ENCODE measurements around the gene MBD3L5. TPM values are rescaled to one million over a fixed set of nuclear protein-coding genes. Genes with fewer than 3 reads are reported as not detected.

The MBD3L5 gene
- total and polyA plus RNA-seq, 2 experiments from 2014 or later: not detected

- no peaks in the 10 kb centered on the region for H4K20me1 ChIP-seq (ENCODE audit: insufficient read depth, poor library complexity, severe bottlenecking)
- H3K4me2 ChIP-seq: peak within 1 kb of the TSS; percentile 91
- H3K27ac ChIP-seq: peak within 1 kb of the TSS; percentile 87
- H2AFZ ChIP-seq: peak within 1 kb of the TSS; percentile 91
- H3K4me3 ChIP-seq: peak within 1 kb of the TSS; percentile 87
- 2% methylated on average over 50 of the region's 56 CpGs for WGBS (ENCODE audit: low lambda C conversion rate, missing lambda C conversion rate)
- TF ChIP-seq CTCF (IDR thresholded peaks at IDR 0.05; ENCODE audit: poor library complexity) (no peak), EZH2phosphoT487 (IDR thresholded peaks at IDR 0.05; ENCODE audit: low read depth, severe bottlenecking, unreplicated experiment) (no peak), EZH2 (IDR thresholded peaks at IDR 0.05; ENCODE audit: borderline replicate concordance) (no peak)
- peaks cover 4% of the 10 kb centered on the region for H3K9me2 ChIP-seq (replicated peaks; ENCODE audit: insufficient read depth)
- H3K27me3 ChIP-seq: no peaks in the 10 kb centered on the region
- H3K4me1 ChIP-seq (ENCODE audit: insufficient read depth): peaks cover 5% of the 10 kb centered on the region
- peaks cover 8% of the 10 kb centered on the region for H3K36me3 ChIP-seq (replicated peaks; ENCODE audit: insufficient read depth, low read depth)
- H3K9me3 ChIP-seq (ENCODE audit: low read depth): peaks cover 7% of the 10 kb centered on the region
- peak; percentile 99 for DNase-seq (ENCODE audit: low spot score)
- H3K79me2 ChIP-seq: peaks cover 14% of the 10 kb centered on the region
Measured at GRCh38 chr19:7069042-7069903, 38.9 kb downstream of the MBD3L5 start, which contains the start of gene ZNF557. Gene ZNF557, plus strand, starts transcription at chr19:7069703. Its CDS starts 5,372 bp downstream, at chr19:7075075.

DNA sequence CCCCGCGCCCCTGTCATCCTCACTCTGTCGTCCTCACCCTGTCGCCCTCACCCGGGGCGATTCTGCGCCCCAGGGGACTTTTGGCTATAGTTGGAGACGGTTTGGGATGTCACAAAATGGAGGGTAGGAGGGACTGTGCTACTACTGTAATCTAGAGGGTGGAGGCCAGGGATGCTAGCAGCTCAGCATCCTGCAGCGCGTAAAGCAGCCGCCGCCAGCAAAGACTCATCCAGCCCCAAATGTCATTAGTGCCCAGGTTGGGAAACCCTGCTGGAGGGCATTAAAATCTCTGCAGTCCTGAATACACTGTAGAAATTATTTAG, 39.5 kb downstream of the MBD3L5 start:
- no peaks in the 10 kb centered on the region for H4K20me1 ChIP-seq (ENCODE audit: insufficient read depth, poor library complexity, severe bottlenecking)
- H3K27me3 ChIP-seq: no peaks in the 10 kb centered on the region
- DNase-seq (ENCODE audit: low spot score): no peak
- peaks cover 4% of the 10 kb centered on the region for H3K9me2 ChIP-seq (replicated peaks; ENCODE audit: insufficient read depth)
- peak overlapping the region; percentile 87 for H3K27ac ChIP-seq
- 4% methylated on average over 12 of the region's 12 CpGs for whole genome bisulfite sequencing (ENCODE audit: low lambda C conversion rate, missing lambda C conversion rate)
- H3K4me1 ChIP-seq (ENCODE audit: insufficient read depth): peaks cover 5% of the 10 kb centered on the region
- peak overlapping the region; percentile 91 for H3K4me2 ChIP-seq
- H3K36me3 ChIP-seq (replicated peaks; ENCODE audit: insufficient read depth, low read depth): peaks cover 8% of the 10 kb centered on the region
- H3K9me3 ChIP-seq (ENCODE audit: low read depth): peaks cover 7% of the 10 kb centered on the region
- H2AFZ ChIP-seq: peak overlapping the region; percentile 91
- TF ChIP-seq EZH2phosphoT487 (IDR thresholded peaks at IDR 0.05; ENCODE audit: low read depth, severe bottlenecking, unreplicated experiment): no peak
- TF ChIP-seq CTCF (IDR thresholded peaks at IDR 0.05; ENCODE audit: poor library complexity): no peak
- no peak for TF ChIP-seq EZH2 (IDR thresholded peaks at IDR 0.05; ENCODE audit: borderline replicate concordance)
- H3K4me3 ChIP-seq: peak overlapping the region; percentile 87
- H3K79me2 ChIP-seq: peaks cover 14% of the 10 kb centered on the region

DNA sequence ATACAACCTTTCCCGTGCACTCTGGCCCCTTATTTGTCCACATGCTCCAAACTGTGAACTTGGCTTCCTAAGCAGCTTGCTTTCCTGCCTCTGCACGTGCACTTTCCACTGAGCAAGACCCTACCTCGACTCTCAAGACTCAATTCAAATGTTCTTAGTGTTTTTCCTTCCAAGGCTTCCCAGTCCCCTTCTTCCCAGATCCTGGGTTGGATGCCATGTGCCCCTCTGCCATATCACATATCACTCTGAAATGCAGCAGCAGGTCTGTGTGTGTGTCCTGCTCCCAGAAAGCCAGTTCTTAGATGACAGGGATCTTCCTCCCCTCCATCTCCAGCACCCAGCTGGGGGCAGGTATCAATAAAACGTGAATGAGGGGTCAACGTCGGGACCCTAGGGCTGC, 42.2 kb downstream of the MBD3L5 start:
- TF ChIP-seq EZH2 (IDR thresholded peaks at IDR 0.05; ENCODE audit: borderline replicate concordance): no peak
- no peak for TF ChIP-seq CTCF (IDR thresholded peaks at IDR 0.05; ENCODE audit: poor library complexity)
- TF ChIP-seq EZH2phosphoT487 (IDR thresholded peaks at IDR 0.05; ENCODE audit: low read depth, severe bottlenecking, unreplicated experiment): no peak

More for the DNA sequence above, 42.2 kb downstream of the MBD3L5 start:
- no peak overlapping the region for H3K4me3 ChIP-seq
- peaks cover 4% of the 10 kb centered on the region for H3K9me2 ChIP-seq (replicated peaks; ENCODE audit: insufficient read depth)
- no peak overlapping the region for H3K27ac ChIP-seq
- H3K4me1 ChIP-seq (ENCODE audit: insufficient read depth): peaks cover 5% of the 10 kb centered on the region
- 92% methylated on average over 6 of the region's 6 CpGs for WGBS (ENCODE audit: low lambda C conversion rate, missing lambda C conversion rate)
- H3K36me3 ChIP-seq (replicated peaks; ENCODE audit: insufficient read depth, low read depth): peaks cover 11% of the 10 kb centered on the region
- no peak overlapping the region for H3K4me2 ChIP-seq
- DNase-seq (ENCODE audit: low spot score): no peak
- H3K79me2 ChIP-seq: peaks cover 14% of the 10 kb centered on the region
- H4K20me1 ChIP-seq (ENCODE audit: insufficient read depth, poor library complexity, severe bottlenecking): no peaks in the 10 kb centered on the region
- no peak overlapping the region for H2AFZ ChIP-seq
- H3K9me3 ChIP-seq (ENCODE audit: low read depth): peaks cover 12% of the 10 kb centered on the region
- no peaks in the 10 kb centered on the region for H3K27me3 ChIP-seq
